AG04450 (cell line): ENCODE measurements around the gene MAP2K4. TPM values are rescaled to one million over a fixed set of nuclear protein-coding genes. Genes with fewer than 3 reads are reported as not detected.

ENCODE experiments used
- CTCF ChIA-PET: fragments of 300-600, 350-600 bp; formaldehyde crosslinking; extraction: SDS; loops from one replicate; lab custom pipeline; 2022; ENCODE audit warnings: antibody characterized with exemption, inconsistent platforms; lab: Charles Lee
- POLR2A ChIA-PET: fragments of 350-600 bp; formaldehyde crosslinking; extraction: SDS; loops from one replicate; lab custom pipeline; 2021; ENCODE audit warnings: antibody characterized with exemption, inconsistent platforms; lab: Yijun Ruan, JAX
- DNase-seq: peaks from one replicate; pipeline ENCODE4 v3.0.0-alpha.2; 2011; ENCODE audit warnings: low read depth, low spot score
- H3K27ac ChIP-seq: one replicate; pipeline ENCODE4 v1.5.1; 2012; ENCODE audit warnings: low read depth, low read length, control low read depth
- H3K27me3 ChIP-seq: one replicate; pipeline ENCODE4 v1.6.0; 2012; ENCODE audit warnings: low read length; ENCODE audit not compliant: control insufficient read depth, insufficient read depth
- H3K4me3 ChIP-seq: 2 replicates; pipeline ENCODE4 v1.5.1; 2011; ENCODE audit warnings: mild to moderate bottlenecking, low read depth, low read length, control low read depth
- H3K9me3 ChIP-seq: 2 replicates; pipeline ENCODE4 v1.5.1; 2012; ENCODE audit warnings: low read length; ENCODE audit not compliant: control insufficient read depth, insufficient read depth
- polyA plus RNA-seq: library from polyadenylated mRNA; depleted of rRNA; stranded (reverse); fragments of >200 nt; gene quantifications from 2 replicates; pipeline ENCODE4 v1.2.3, GENCODE V29; 2011
- TF ChIP-seq, protein P1 (sequence below): IDR thresholded peaks from 2 replicates; pipeline ENCODE4 v1.5.1; 2011; ENCODE audit warnings: low read depth, low read length, control low read depth, inconsistent platforms

Gene MAP2K4
- polyA plus RNA-seq, 1 experiment: 32.9 TPM

DNA sequence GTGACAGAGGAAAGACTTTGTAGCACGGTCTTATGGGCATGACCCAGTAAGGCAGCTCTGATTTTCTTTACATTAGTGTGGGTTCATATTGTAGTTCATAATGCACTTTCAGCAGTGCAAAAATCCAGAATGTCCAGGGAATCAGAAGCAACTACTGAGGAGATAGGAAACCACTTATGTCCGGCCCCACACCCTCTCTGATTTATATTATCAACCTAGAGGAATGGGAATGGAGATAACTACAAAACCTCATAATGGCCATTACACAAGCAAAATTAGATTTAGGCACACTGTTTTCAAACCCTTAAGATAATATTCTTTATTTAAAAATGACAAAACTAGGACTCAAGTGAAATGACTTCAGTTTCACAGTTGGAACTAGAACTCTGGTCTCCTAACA, 7.9 kb downstream of the MAP2K4 start:
- TF ChIP-seq, protein P1, sequence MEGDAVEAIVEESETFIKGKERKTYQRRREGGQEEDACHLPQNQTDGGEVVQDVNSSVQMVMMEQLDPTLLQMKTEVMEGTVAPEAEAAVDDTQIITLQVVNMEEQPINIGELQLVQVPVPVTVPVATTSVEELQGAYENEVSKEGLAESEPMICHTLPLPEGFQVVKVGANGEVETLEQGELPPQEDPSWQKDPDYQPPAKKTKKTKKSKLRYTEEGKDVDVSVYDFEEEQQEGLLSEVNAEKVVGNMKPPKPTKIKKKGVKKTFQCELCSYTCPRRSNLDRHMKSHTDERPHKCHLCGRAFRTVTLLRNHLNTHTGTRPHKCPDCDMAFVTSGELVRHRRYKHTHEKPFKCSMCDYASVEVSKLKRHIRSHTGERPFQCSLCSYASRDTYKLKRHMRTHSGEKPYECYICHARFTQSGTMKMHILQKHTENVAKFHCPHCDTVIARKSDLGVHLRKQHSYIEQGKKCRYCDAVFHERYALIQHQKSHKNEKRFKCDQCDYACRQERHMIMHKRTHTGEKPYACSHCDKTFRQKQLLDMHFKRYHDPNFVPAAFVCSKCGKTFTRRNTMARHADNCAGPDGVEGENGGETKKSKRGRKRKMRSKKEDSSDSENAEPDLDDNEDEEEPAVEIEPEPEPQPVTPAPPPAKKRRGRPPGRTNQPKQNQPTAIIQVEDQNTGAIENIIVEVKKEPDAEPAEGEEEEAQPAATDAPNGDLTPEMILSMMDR: no peak
- ChIA-PET CTCF (no interaction called here), POLR2A (interaction anchor here (1.6 kb wide), 1 partner anchor 31 kb away, joined by 3 read pairs; the partner anchor contains the start of gene ZNF18)
- Histone ChIP-seq H3K27ac (no peak overlapping the region), H3K27me3 (no peaks in the 10 kb centered on the region), H3K4me3 (no peak overlapping the region), H3K9me3 (no peaks in the 10 kb centered on the region)
- no peak for DNase-seq

DNA sequence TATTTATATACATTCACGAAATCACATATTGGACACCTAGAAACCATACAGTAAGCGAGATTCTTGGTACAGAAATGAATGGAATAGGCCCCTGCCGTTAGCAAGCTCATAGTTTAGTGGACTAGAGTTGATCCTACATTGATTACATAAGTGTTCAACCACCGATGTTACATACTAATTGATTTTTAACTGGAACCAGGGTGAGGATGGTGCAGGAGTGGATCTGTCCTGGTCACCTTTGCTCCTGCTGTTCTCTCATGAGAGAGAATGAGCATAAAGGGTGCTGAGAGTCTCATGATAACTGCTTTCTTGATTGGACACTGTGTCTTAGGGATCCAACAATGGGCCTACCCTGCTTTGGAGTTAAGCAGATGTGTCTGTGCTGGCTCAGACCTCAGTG, 13.9 kb downstream of the MAP2K4 start:
- no peaks in the 10 kb centered on the region for H3K27me3 ChIP-seq
- CTCF ChIA-PET: no interaction called here
- TF ChIP-seq, protein P1: no peak
- POLR2A ChIA-PET: no interaction called here
- no peaks in the 10 kb centered on the region for H3K9me3 ChIP-seq
- H3K27ac ChIP-seq: no peak overlapping the region
- no peak for DNase-seq
- H3K4me3 ChIP-seq: no peak overlapping the region

DNA sequence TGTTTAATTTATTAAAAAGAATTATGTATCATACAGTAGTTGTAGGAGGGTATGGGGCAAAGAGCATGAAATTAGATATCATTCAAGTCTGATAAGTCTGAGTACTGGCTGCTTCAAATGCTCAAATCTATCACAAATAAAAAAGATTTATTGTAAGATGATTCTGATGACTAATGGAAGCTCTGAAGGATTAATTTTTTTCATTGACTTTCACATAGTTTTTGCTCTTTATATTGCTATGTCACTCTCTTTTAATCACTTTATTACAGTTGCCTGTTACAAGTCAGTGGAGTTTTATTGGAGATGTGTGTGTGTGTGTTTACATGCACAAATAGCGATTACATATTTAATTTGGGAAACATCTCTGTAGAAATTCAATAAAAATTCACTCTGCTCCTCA, 15.0 kb downstream of the MAP2K4 start:
- no peak overlapping the region for H3K27ac ChIP-seq
- TF ChIP-seq, protein P1: no peak
- H3K4me3 ChIP-seq: no peak overlapping the region
- no peak for DNase-seq
- no peaks in the 10 kb centered on the region for H3K9me3 ChIP-seq
- ChIA-PET CTCF (no interaction called here), POLR2A (no interaction called here)
- no peaks in the 10 kb centered on the region for H3K27me3 ChIP-seq

DNA sequence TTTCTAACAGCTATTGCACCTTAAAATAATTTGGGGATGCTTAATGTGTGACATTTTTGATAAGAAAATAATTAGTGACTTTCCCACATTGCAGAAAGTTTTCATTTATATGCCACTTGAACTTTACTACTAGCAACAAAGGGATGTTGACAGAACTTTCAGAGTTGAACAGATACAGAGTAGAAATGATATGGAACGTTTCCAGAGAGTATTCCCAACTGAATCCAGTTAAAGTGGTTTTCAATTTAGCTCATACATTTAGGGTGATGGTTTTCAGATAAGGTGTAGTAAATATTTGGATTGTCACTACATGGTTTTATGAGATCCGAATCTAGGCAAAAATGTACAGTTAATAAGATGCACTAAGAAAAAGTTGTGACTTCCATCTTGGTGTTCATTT, 17.3 kb downstream of the MAP2K4 start:
- Histone ChIP-seq H3K9me3 (no peaks in the 10 kb centered on the region), H3K4me3 (no peak overlapping the region), H3K27ac (no peak overlapping the region), H3K27me3 (no peaks in the 10 kb centered on the region)
- DNase-seq: no peak
- ChIA-PET POLR2A (no interaction called here), CTCF (interaction anchor here (0.5 kb wide), 1 partner anchor 993 kb away, joined by 3 read pairs; no protein-coding TSS in a partner anchor)
- TF ChIP-seq, protein P1: no peak

DNA sequence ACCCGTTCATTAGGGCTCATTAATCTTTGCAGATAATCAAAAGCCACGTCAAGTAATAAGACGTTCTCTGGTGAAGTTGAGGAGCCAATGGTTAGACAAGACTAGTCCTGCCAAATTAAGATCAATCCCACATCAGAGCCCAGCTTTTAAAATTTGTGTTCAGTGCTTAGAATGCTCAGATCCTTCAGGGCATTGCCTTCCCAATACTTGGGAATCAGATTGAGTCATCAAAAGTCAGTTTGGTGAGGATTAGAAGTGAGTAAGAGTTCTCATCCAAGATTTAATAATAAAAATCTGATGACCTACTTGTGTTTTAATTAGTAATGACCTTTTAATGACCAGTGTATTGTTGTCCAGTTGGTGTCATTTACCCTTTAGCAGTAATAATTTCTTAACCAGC, 19.8 kb downstream of the MAP2K4 start:
- H3K27me3 ChIP-seq: no peaks in the 10 kb centered on the region
- POLR2A ChIA-PET: no interaction called here
- no peak overlapping the region for H3K4me3 ChIP-seq
- no peaks in the 10 kb centered on the region for H3K9me3 ChIP-seq
- no peak overlapping the region for H3K27ac ChIP-seq
- TF ChIP-seq, protein P1: no peak
- CTCF ChIA-PET: no interaction called here
- no peak for DNase-seq
